DMS53 (cell line): Measurements from ENCODE around the gene GRM5.
"Not testable (repeated sequence)": the region's sequence is repeated elsewhere in the genome, so short reads cannot be mapped to it uniquely, and the experiment has no call there.

Source experiments
- DNase-seq: peaks from one replicate; lab custom pipeline; 2025; lab: John Stamatoyannopoulos, UW

The GRM5 gene

GRCh38 chr11:88495836-88496235, 569.9 kb downstream of the GRM5 start:
- no peak for DNase-seq

- peak; percentile 15 for DNase-seq
These were observed 570.9 kb downstream of the GRM5 start for GRCh38 chr11:88494848-88495247.

GRCh38 chr11:88491674-88492073, 574.1 kb downstream of the GRM5 start:
- DNase-seq, result no peak

- DNase-seq, result no peak
These were observed 576.8 kb downstream of the GRM5 start for GRCh38 chr11:88489030-88489429.

GRCh38 chr11:88487646-88488045, 578.1 kb downstream of the GRM5 start:
- DNase-seq, result no peak

GRCh38 chr11:88484873-88485621, 580.7 kb downstream of the GRM5 start:
- peak; percentile 88 for DNase-seq

- no peak for DNase-seq
These were observed 582.9 kb downstream of the GRM5 start for GRCh38 chr11:88482871-88483301.

- no peak for DNase-seq
These were observed 585.6 kb downstream of the GRM5 start for GRCh38 chr11:88480223-88480622.

- DNase-seq, result no peak
These were observed 587.5 kb downstream of the GRM5 start for GRCh38 chr11:88478136-88478815.

- no peak for DNase-seq
These were observed 589.8 kb downstream of the GRM5 start for GRCh38 chr11:88475991-88476418.

- DNase-seq, result no peak
These were observed 591.1 kb downstream of the GRM5 start for GRCh38 chr11:88474655-88475054.

GRCh38 chr11:88469561-88470225, 596.1 kb downstream of the GRM5 start:
- no peak for DNase-seq

GRCh38 chr11:88464528-88464927, 601.3 kb downstream of the GRM5 start:
- no peak for DNase-seq

GRCh38 chr11:88463301-88463700, 602.5 kb downstream of the GRM5 start:
- DNase-seq, result not testable (repeated sequence)

- DNase-seq, result not testable (repeated sequence)
These were observed 607.7 kb downstream of the GRM5 start for GRCh38 chr11:88458047-88458446.

GRCh38 chr11:88455974-88456373, 609.8 kb downstream of the GRM5 start:
- no peak for DNase-seq

- peak; percentile 14 for DNase-seq
These were observed 610.9 kb downstream of the GRM5 start for GRCh38 chr11:88454881-88455280.
